GM11168 (cell line): ENCODE data around the gene LANCL2.
"Not testable (repeated sequence)": the region's sequence is repeated elsewhere in the genome, so short reads cannot be mapped to it uniquely, and the experiment has no call there.

Source experiments
- in situ Hi-C: fragments of 300-500 bp; cut with MboI; formaldehyde crosslinking; loops from one replicate; pipeline ENCODE4 v1.12.0; 2022; ENCODE audit warnings: low sequenced_read_pairs; ENCODE audit not compliant: unreplicated experiment

The LANCL2 gene

GRCh38 chr7:55365205-55365674 lies at the start of gene LANCL2:
Gene LANCL2, plus strand, starts transcription at chr7:55365337. Its CDS starts 689 bp downstream, at chr7:55366026.
- in situ Hi-C loops = no loop called here

GRCh38 chr7:55325371-55325792 lies 39.8 kb upstream of the LANCL2 start:
- in situ Hi-C loops = no loop called here

GRCh38 chr7:55326081-55326835 lies 38.9 kb upstream of the LANCL2 start:
- in situ Hi-C loops = no loop called here

GRCh38 chr7:55326945-55327626 lies 38.1 kb upstream of the LANCL2 start:
- in situ Hi-C loops = no loop called here

- in situ Hi-C loops = no loop called here
Measured at GRCh38 chr7:55335151-55335550, 30.0 kb upstream of the LANCL2 start.

- in situ Hi-C loops = no loop called here
Measured at GRCh38 chr7:55335786-55336185, 29.4 kb upstream of the LANCL2 start.

GRCh38 chr7:55336540-55336939 lies 28.6 kb upstream of the LANCL2 start:
- in situ Hi-C loops = no loop called here

GRCh38 chr7:55339033-55340000 lies 25.8 kb upstream of the LANCL2 start:
- in situ Hi-C loops = no loop called here

GRCh38 chr7:55342216-55342871 lies 22.8 kb upstream of the LANCL2 start:
- in situ Hi-C loops = no loop called here

- in situ Hi-C loops = no loop called here
Measured at GRCh38 chr7:55343002-55343781, 21.9 kb upstream of the LANCL2 start.

GRCh38 chr7:55343860-55344606 lies 21.1 kb upstream of the LANCL2 start:
- in situ Hi-C loops = no loop called here

- in situ Hi-C loops = no loop called here
Measured at GRCh38 chr7:55344840-55345239, 20.3 kb upstream of the LANCL2 start.

GRCh38 chr7:55345292-55345691 lies 19.8 kb upstream of the LANCL2 start:
- in situ Hi-C loops = no loop called here

GRCh38 chr7:55348502-55348901 lies 16.6 kb upstream of the LANCL2 start:
- in situ Hi-C loops = no loop called here

GRCh38 chr7:55349121-55349520 lies 16.0 kb upstream of the LANCL2 start:
- in situ Hi-C loops = no loop called here

- in situ Hi-C loops = no loop called here
Measured at GRCh38 chr7:55350281-55350680, 14.9 kb upstream of the LANCL2 start.

- in situ Hi-C loops = no loop called here
Measured at GRCh38 chr7:55351263-55351662, 13.9 kb upstream of the LANCL2 start.

- in situ Hi-C loops = not testable (repeated sequence)
Measured at GRCh38 chr7:55352947-55353273, 12.2 kb upstream of the LANCL2 start.

- in situ Hi-C loops = no loop called here
Measured at GRCh38 chr7:55360486-55360885, 4.7 kb upstream of the LANCL2 start.
